Measurements from ENCODE around the gene CLN3. TPM values are rescaled to one million over a fixed set of nuclear protein-coding genes. Genes with fewer than 3 reads are reported as not detected.
"Not testable (repeated sequence)": the region's sequence is repeated elsewhere in the genome, so short reads cannot be mapped to it uniquely, and the experiment has no call there.

CLN3 gene
- polyA plus RNA-seq, 1 donor: 51.9 TPM

DNA sequence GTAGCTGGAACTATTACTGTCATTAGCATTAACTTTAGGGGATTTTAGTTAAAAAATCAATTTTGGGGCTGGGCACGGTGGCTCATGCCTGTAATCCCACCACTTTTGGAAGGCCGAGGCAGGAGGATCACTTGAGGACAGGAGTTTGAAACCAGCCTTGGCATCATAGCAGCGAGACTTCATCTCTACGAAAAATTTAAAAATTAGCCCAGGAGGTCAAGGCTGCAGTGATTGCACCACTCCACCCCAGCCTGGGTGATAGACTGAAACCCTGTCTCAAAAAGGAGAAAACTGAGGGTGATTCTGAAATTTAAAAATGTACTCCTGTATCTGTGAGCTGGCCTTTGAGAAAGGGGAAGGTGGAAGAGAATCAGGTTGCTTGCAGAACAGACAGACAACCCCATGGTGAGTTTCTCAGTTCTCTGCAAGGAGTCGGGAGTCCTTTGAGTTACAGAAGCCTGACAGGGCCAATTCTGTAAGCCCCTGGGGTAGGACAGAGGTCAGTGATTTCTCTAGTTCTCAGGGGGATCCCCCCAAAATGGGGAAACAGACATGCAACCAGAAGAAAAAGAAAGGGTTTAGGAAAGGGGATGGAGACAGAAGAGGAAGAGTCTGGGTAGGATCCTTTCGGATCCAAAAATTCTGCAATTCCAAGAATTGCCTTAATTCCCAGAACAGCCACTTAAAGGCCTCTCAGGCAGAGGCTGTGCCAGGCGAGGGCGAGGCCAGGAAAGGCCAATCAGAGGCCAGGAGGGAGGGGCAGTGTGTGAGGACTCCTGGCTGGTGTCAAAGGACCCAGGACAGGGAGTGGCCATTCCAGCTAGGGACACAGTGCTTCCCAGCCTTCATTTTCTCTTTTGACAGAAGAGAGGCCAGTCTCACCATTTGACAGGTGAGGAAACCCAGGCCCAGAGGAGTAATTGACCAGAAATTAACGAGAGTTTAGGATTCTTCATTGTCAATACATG is 40.2 kb upstream of the CLN3 start:
- Histone ChIP-seq H3K4me3 (ENCODE audit: low read length) (no peak overlapping the region), H3K36me3 (ENCODE audit: control insufficient read depth, insufficient read depth, low read length) (no peaks in the 10 kb centered on the region), H3K27ac (ENCODE audit: low read length) (peak overlapping the region; percentile 65), H3K9me3 (ENCODE audit: control insufficient read depth, low read depth, low read length) (no peaks in the 10 kb centered on the region), H3K4me1 (ENCODE audit: control insufficient read depth, insufficient read depth, low read length) (peaks cover 26% of the 10 kb centered on the region), H3K27me3 (ENCODE audit: control insufficient read depth, insufficient read depth, low read length) (no peaks in the 10 kb centered on the region)
- peak; percentile 63 to 73 for DNase-seq
- WGBS (ENCODE audit: insufficient coverage, low lambda C conversion rate): no CpG with 5 or more reads among the region's 9 CpGs

DNA sequence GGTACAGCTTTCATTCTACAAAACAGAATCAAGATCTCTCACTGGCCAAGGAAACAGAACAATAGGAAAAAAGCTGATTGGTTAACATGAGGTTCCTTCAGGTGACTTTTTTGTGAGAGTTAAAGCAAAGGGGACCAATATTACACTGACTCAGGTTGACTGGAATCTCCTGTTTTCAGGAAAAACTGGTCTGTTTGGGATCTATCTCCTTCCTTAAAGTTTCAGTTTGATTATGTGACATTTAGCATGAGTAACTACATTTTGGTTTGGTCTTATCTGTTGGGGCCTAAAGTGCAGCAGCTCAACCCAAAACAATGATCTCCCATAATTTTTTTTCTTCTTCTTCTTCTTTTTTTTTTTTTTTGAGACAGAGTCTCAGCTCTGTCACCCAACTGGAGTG is 37.2 kb upstream of the CLN3 start:
- peak overlapping the region; percentile 86 for H3K27ac ChIP-seq (ENCODE audit: low read length)
- no peaks in the 10 kb centered on the region for H3K27me3 ChIP-seq (ENCODE audit: control insufficient read depth, insufficient read depth, low read length)
- peaks cover 38% of the 10 kb centered on the region for H3K4me1 ChIP-seq (ENCODE audit: control insufficient read depth, insufficient read depth, low read length)
- no peaks in the 10 kb centered on the region for H3K36me3 ChIP-seq (ENCODE audit: control insufficient read depth, insufficient read depth, low read length)
- H3K9me3 ChIP-seq (ENCODE audit: control insufficient read depth, low read depth, low read length): no peaks in the 10 kb centered on the region
- no peak for DNase-seq
- H3K4me3 ChIP-seq (ENCODE audit: low read length): no peak overlapping the region

DNA sequence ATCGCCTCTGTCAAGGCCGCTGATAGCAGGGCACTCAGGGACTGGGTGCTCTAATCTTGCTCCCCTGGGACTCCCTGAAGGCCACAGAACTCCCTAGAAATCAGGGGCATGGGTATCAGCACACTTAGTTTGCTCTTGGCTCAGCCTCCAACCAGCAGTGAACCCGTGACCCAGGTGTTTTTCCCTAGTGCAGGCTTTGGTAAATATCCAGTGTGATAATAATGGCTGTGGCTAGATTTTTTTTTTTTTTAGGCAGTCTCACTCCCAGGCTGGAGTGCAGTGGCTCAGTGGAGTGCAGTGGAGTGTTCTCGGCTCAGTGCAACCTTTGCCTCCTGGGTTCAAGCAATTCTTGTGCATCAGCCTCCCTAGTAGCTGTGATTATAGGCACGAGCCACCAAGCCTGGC is 36.6 kb upstream of the CLN3 start:
- H3K27ac ChIP-seq (ENCODE audit: low read length): peak overlapping the region; percentile 86
- no peaks in the 10 kb centered on the region for H3K27me3 ChIP-seq (ENCODE audit: control insufficient read depth, insufficient read depth, low read length)
- no peaks in the 10 kb centered on the region for H3K9me3 ChIP-seq (ENCODE audit: control insufficient read depth, low read depth, low read length)
- no peaks in the 10 kb centered on the region for H3K36me3 ChIP-seq (ENCODE audit: control insufficient read depth, insufficient read depth, low read length)
- H3K4me1 ChIP-seq (ENCODE audit: control insufficient read depth, insufficient read depth, low read length): peaks cover 38% of the 10 kb centered on the region
- H3K4me3 ChIP-seq (ENCODE audit: low read length): no peak overlapping the region
- no CpG with 5 or more reads among the region's 5 CpGs for WGBS (ENCODE audit: insufficient coverage, low lambda C conversion rate)
- DNase-seq: peak in 1 of 2 donors; percentile 76

DNA sequence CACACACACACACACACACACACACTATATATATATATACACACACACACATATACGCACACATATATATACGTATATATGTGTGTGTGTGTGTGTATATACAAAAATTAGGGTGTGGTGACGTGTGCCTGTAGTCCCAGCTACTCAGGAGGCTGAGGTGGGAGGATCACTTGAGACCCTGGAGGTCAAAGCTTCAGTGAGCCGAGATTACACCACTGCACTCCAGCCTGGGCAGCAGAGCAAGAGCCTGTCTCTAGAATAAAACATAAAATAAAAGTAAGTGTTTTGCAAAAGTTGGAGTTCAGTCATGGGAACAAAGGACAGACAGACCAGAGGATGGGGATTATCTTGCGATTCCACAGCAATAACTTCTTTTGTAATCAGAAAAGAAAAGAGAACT is 36.1 kb upstream of the CLN3 start:
- no peak for DNase-seq
- peak overlapping the region; percentile 86 for H3K27ac ChIP-seq (ENCODE audit: low read length)
- H3K4me1 ChIP-seq (ENCODE audit: control insufficient read depth, insufficient read depth, low read length): peaks cover 38% of the 10 kb centered on the region
- no peak overlapping the region for H3K4me3 ChIP-seq (ENCODE audit: low read length)
- no peaks in the 10 kb centered on the region for H3K36me3 ChIP-seq (ENCODE audit: control insufficient read depth, insufficient read depth, low read length)
- no peaks in the 10 kb centered on the region for H3K27me3 ChIP-seq (ENCODE audit: control insufficient read depth, insufficient read depth, low read length)
- WGBS (ENCODE audit: insufficient coverage, low lambda C conversion rate): 17% methylated on average over 1 of the region's 5 CpGs
- H3K9me3 ChIP-seq (ENCODE audit: control insufficient read depth, low read depth, low read length): no peaks in the 10 kb centered on the region

DNA sequence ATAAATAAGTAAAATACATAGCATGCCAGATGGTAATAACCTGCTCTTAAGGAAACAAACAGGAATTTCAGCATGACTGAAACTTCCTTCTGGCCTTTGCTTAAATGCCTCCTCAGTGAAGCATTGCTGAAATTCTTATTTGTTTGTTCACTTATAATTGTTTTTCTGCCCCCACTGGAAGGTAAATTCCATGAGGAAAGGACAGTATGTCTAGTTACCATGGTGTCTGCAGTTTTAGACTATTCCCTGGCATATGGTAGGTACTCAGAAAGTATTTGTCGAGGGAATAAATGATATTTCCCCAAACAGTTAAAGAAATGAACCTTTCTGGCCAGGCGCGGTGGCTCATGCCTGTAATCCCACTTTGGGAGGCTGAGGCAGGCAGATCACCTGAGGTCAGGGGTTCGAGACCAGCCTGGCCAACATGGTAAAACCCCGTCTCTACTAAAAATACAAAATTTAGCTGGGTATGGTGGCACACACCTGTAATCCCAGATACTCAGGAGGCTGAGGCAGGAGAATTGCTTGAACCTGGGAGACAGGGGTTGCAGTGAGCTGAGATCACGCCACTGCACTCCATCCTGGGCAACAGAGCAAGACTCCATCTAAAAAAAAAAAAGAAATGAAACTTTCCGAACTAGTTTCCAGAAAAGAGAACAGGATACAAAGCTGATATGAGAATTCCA is 35.4 kb upstream of the CLN3 start:
- 100% methylated on average over 2 of the region's 7 CpGs for WGBS (ENCODE audit: insufficient coverage, low lambda C conversion rate)

DNA sequence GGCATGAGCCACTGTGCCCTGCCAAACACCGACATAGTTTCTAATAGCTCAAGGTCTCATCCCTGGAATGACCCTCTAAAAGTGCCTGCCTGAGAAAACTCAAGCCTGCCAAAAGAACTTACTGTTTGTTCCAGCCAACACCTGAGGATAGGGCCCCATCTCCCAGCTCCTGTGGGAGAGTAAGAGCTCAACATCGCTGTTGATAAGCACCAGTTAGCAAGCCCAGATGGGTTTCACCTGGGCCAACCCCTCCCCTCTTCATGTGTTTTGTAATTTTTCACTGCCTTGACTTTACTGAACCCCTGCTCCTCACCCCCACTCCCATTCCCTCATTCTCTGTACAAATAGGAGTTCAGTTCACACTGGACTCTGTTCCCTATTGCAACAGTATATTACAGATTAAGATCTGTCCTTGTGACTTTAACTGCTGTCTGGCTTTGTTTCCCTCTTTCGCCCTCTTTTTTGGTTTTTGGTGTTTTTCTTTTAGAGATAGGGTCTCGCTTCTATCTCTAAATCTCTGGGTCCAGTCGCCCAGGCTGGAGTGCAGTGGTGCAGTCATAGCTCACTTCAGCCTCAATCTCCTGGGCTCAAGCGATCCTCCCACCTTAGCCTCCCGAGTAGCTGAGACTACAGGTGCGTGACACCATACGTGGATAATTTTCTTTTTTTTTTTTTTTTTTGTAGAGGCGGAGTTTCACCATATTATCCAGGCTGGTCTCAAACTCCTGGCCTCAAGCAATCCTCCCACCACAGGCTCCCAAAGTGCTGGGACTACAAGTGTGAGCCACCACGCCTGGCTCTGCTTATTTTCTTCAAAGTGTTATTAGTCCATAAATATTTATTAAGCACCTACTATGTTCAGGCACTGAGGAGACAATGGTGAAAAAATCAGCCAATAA is 34.6 kb upstream of the CLN3 start:
- peaks cover 30% of the 10 kb centered on the region for H3K4me1 ChIP-seq (ENCODE audit: control insufficient read depth, insufficient read depth, low read length)
- H3K27ac ChIP-seq (ENCODE audit: low read length): peak overlapping the region; percentile 86
- no peak overlapping the region for H3K4me3 ChIP-seq (ENCODE audit: low read length)
- H3K36me3 ChIP-seq (ENCODE audit: control insufficient read depth, insufficient read depth, low read length): no peaks in the 10 kb centered on the region
- no peaks in the 10 kb centered on the region for H3K9me3 ChIP-seq (ENCODE audit: control insufficient read depth, low read depth, low read length)
- WGBS (ENCODE audit: insufficient coverage, low lambda C conversion rate): 31% methylated on average over 3 of the region's 11 CpGs
- no peaks in the 10 kb centered on the region for H3K27me3 ChIP-seq (ENCODE audit: control insufficient read depth, insufficient read depth, low read length)
- DNase-seq: peak; percentile 91 to 97

More for the DNA sequence above, 35.4 kb upstream of the CLN3 start:
- Histone ChIP-seq H3K27ac (ENCODE audit: low read length) (peak overlapping the region; percentile 86), H3K4me1 (ENCODE audit: control insufficient read depth, insufficient read depth, low read length) (peaks cover 33% of the 10 kb centered on the region)
- not testable (repeated sequence) for H3K9me3 ChIP-seq (ENCODE audit: control insufficient read depth, low read depth, low read length); H3K36me3 ChIP-seq (ENCODE audit: control insufficient read depth, insufficient read depth, low read length); DNase-seq; H3K27me3 ChIP-seq (ENCODE audit: control insufficient read depth, insufficient read depth, low read length); H3K4me3 ChIP-seq (ENCODE audit: low read length)

DNA sequence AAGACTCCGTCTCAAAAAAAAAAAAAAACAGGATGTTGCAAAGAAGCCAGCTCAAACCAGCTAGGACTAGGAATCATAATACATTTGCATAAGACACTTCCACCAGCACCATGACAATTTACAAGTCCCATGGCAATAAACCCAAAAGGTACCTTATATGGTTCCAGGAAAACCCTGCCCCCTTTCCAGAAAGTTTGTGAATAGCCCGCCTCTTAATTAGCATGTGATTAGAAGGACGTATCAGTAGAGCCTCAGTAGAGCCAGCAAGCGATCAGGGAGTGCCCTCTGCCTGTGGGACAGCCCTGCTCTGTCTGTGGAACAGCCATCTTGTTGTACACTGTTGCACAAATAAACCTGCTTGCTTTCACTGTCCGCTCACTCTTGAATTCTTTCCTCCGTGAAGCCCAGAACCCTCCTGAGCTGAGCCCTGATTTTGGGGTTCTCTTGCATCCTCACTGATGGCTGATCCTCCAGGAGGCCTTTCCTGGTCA is 32.9 kb upstream of the CLN3 start:
- Histone ChIP-seq H3K36me3 (ENCODE audit: control insufficient read depth, insufficient read depth, low read length) (no peaks in the 10 kb centered on the region), H3K27me3 (ENCODE audit: control insufficient read depth, insufficient read depth, low read length) (no peaks in the 10 kb centered on the region), H3K4me3 (ENCODE audit: low read length) (no peak overlapping the region), H3K4me1 (ENCODE audit: control insufficient read depth, insufficient read depth, low read length) (peaks cover 30% of the 10 kb centered on the region), H3K9me3 (ENCODE audit: control insufficient read depth, low read depth, low read length) (no peaks in the 10 kb centered on the region), H3K27ac (ENCODE audit: low read length) (no peak overlapping the region)
- no peak for DNase-seq
- WGBS (ENCODE audit: insufficient coverage, low lambda C conversion rate): no CpG with 5 or more reads among the region's 6 CpGs

DNA sequence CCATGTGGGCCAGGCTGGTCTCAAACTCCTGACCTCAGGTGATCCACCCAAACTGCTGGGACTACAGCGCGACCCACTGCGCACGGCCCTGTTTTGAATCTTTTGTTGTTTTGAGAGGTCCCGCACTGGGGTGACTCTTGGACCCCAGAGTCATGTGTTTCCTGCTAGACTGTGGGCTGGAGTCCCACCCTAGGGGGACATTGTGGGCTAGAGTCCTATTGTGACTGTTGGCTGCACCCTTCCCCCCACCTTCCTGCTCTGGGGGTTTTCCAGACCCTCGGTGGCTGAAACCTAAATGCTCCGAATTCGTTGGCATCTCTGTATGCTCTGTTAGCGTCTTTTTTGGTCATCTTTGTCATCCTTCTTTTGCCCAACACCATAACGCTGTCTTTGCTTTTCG is 30.9 kb upstream of the CLN3 start:
- H3K4me1 ChIP-seq (ENCODE audit: control insufficient read depth, insufficient read depth, low read length): peaks cover 18% of the 10 kb centered on the region
- no peak for DNase-seq
- 46% methylated on average over 4 of the region's 11 CpGs for WGBS (ENCODE audit: insufficient coverage, low lambda C conversion rate)

DNA sequence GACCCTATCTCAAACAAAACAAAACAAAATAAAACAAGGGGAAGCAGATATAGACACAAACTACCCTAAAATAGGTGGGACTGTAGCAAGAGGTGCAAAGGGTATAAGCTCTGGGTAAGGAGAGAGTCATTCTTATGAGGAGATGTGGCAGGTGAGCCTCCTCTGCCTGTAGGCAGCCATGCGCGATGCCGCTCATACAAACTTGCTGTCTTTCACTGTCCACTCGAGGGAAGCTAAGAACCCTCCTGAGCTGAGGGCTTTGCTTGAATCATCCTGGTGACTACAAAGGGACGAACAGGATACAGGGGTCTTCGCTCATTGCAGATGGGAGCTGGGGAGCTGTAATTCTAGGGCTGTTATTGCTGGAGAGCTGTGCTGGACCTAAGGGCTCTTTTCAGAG is 29.6 kb upstream of the CLN3 start:
- Histone ChIP-seq H3K9me3 (ENCODE audit: control insufficient read depth, low read depth, low read length) (no peaks in the 10 kb centered on the region), H3K36me3 (ENCODE audit: control insufficient read depth, insufficient read depth, low read length) (no peaks in the 10 kb centered on the region), H3K27me3 (ENCODE audit: control insufficient read depth, insufficient read depth, low read length) (no peaks in the 10 kb centered on the region), H3K27ac (ENCODE audit: low read length) (no peak overlapping the region), H3K4me3 (ENCODE audit: low read length) (no peak overlapping the region), H3K4me1 (ENCODE audit: control insufficient read depth, insufficient read depth, low read length) (peaks cover 9% of the 10 kb centered on the region)
- WGBS (ENCODE audit: insufficient coverage, low lambda C conversion rate): no CpG with 5 or more reads among the region's 6 CpGs
- no peak for DNase-seq

More for the DNA sequence above, 30.9 kb upstream of the CLN3 start:
- H3K4me3 ChIP-seq (ENCODE audit: low read length): no peak overlapping the region
- H3K27me3 ChIP-seq (ENCODE audit: control insufficient read depth, insufficient read depth, low read length): no peaks in the 10 kb centered on the region
- no peaks in the 10 kb centered on the region for H3K36me3 ChIP-seq (ENCODE audit: control insufficient read depth, insufficient read depth, low read length)
- H3K27ac ChIP-seq (ENCODE audit: low read length): no peak overlapping the region
- no peaks in the 10 kb centered on the region for H3K9me3 ChIP-seq (ENCODE audit: control insufficient read depth, low read depth, low read length)

DNA sequence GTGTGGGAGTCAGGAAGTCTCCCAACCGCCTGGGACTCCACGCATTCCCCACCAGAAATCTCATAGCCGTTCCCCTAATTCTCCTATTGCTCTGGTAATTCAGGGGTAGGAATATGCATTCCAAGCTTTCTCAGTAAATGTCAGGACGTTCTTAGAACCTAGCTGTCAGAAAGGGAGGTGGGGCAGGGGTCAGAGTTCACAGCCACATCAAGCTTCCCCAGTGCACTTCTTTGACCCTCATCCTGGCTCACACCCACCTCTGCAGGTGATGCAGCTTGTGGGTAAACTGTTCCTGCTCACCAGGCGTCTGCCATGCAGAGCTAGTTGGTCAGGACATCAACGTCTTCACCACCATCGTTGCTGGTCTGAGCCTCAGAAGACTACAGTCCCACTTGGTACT is 28.8 kb upstream of the CLN3 start:
- no CpG with 5 or more reads among the region's 7 CpGs for WGBS (ENCODE audit: insufficient coverage, low lambda C conversion rate)

More for the DNA sequence above, 28.8 kb upstream of the CLN3 start:
- Histone ChIP-seq H3K4me3 (ENCODE audit: low read length) (no peak overlapping the region), H3K9me3 (ENCODE audit: control insufficient read depth, low read depth, low read length) (no peaks in the 10 kb centered on the region), H3K36me3 (ENCODE audit: control insufficient read depth, insufficient read depth, low read length) (no peaks in the 10 kb centered on the region), H3K4me1 (ENCODE audit: control insufficient read depth, insufficient read depth, low read length) (peaks cover 3% of the 10 kb centered on the region), H3K27ac (ENCODE audit: low read length) (no peak overlapping the region), H3K27me3 (ENCODE audit: control insufficient read depth, insufficient read depth, low read length) (no peaks in the 10 kb centered on the region)
- peak in 1 of 2 donors; percentile 35 for DNase-seq

Data from large intestine (tissue), 3 donors.